Gastrocnemius medialis (tissue), 4 donors: ENCODE data around the gene TPR.

Experiments
- POLR2A ChIP-seq, 2 donors: fragments of 450-650 bp; IDR thresholded peaks; one replicate each; pipeline ENCODE4 v1.6.1; 2017; ENCODE audit warnings: antibody characterized with exemption in 2 of 2, mild to moderate bottlenecking in 2 of 2, moderate library complexity in 2 of 2
- TF ChIP-seq, protein P1 (sequence below), 5 experiments: fragments of 450-650 bp in 3 of 5; fragments of 200-600 bp in 2 of 5; sonication (generic) in 2 of 5; IDR thresholded peaks in 4 of 5; conservative IDR thresholded peaks in 1 of 5; 1 replicate in 4 of 5; 2 replicates in 1 of 5; pipeline ENCODE4 v1.5.1; 2016 to 2019; ENCODE audit warnings: antibody characterized with exemption in 5 of 5, mild to moderate bottlenecking in 3 of 5, moderate library complexity in 3 of 5

DNA sequence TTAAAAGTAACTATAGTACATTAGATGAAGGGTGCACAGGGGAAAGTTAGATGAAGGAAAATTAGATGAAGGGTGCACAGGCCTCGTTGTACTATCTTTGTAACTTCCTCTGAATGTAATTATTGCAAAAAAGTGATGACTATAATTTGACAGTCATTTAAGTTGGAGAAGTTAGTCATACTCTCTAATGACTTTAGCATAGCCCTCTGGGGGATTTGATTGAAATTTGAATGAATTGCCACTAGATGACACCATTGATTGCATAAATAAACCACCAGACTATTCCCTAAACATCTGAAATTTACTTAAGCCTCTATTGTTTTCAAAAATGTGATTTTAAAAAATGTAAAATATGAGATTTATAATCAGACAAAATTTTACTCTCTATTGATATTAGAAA, 102.6 kb downstream of the TPR start:
- TF ChIP-seq, protein P1, sequence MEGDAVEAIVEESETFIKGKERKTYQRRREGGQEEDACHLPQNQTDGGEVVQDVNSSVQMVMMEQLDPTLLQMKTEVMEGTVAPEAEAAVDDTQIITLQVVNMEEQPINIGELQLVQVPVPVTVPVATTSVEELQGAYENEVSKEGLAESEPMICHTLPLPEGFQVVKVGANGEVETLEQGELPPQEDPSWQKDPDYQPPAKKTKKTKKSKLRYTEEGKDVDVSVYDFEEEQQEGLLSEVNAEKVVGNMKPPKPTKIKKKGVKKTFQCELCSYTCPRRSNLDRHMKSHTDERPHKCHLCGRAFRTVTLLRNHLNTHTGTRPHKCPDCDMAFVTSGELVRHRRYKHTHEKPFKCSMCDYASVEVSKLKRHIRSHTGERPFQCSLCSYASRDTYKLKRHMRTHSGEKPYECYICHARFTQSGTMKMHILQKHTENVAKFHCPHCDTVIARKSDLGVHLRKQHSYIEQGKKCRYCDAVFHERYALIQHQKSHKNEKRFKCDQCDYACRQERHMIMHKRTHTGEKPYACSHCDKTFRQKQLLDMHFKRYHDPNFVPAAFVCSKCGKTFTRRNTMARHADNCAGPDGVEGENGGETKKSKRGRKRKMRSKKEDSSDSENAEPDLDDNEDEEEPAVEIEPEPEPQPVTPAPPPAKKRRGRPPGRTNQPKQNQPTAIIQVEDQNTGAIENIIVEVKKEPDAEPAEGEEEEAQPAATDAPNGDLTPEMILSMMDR (IDR thresholded peaks at IDR 0.05 in 4 of 5, conservative IDR thresholded peaks at IDR 0.05 in 1 of 5) = no peak
- TF ChIP-seq POLR2A (IDR thresholded peaks at IDR 0.05) = no peak
